GM23338 (cell line): ENCODE results near the gene MAPK9. TPM values are rescaled to one million over a fixed set of nuclear protein-coding genes. Genes with fewer than 3 reads are reported as not detected.
A peak's percentile ranks its signal among the peaks of the same experiment; 100 is the strongest.

ENCODE experiments used
- ATAC-seq: fragments of 200-7000 bp; cut with Tn5 transposase; 3 replicates; pipeline ENCODE4 v1.9.1; 2020
- DNase-seq: peaks from one replicate; pipeline ENCODE4 v3.0.0-alpha.2; 2015; ENCODE audit warnings: low spot score
- H2AFZ ChIP-seq: fragments of 200-600 bp; sonication (generic); 2 replicates; pipeline ENCODE4 v1.8.0; 2016; ENCODE audit warnings: antibody characterized with exemption, mild to moderate bottlenecking, moderate library complexity
- H3F3A ChIP-seq: fragments of 200-600 bp; sonication (generic); replicated peaks from 2 replicates; pipeline ENCODE4 v1.8.0; 2017; ENCODE audit warnings: antibody characterized with exemption, mixed run types, low read depth
- H3K27ac ChIP-seq: fragments of 200-600 bp; sonication (generic); 2 replicates; pipeline ENCODE4 v1.6.1; 2016; ENCODE audit warnings: low read depth
- H3K27me3 ChIP-seq: fragments of 200-600 bp; sonication (generic); 2 replicates; pipeline ENCODE4 v1.8.0; 2016; ENCODE audit warnings: mild to moderate bottlenecking, mixed run types, moderate library complexity; ENCODE audit not compliant: insufficient read depth
- H3K36me3 ChIP-seq: fragments of 200-600 bp; sonication (generic); 2 replicates; pipeline ENCODE4 v1.8.0; 2016; ENCODE audit warnings: mild to moderate bottlenecking; ENCODE audit not compliant: insufficient read depth
- H3K4me1 ChIP-seq: fragments of 200-600 bp; sonication (generic); 2 replicates; pipeline ENCODE4 v1.8.0; 2016; ENCODE audit warnings: mild to moderate bottlenecking, moderate library complexity; ENCODE audit not compliant: insufficient read depth
- H3K4me2 ChIP-seq: fragments of 200-600 bp; sonication (generic); 2 replicates; pipeline ENCODE4 v1.7.1; 2017; ENCODE audit warnings: mixed run types
- H3K4me3 ChIP-seq: fragments of 200-600 bp; sonication (generic); 2 replicates; pipeline ENCODE4 v1.6.1; 2016; ENCODE audit warnings: mixed run types
- H3K79me2 ChIP-seq: fragments of 200-600 bp; sonication (generic); replicated peaks from 2 replicates; pipeline ENCODE4 v1.8.0; 2017; ENCODE audit warnings: mild to moderate bottlenecking; ENCODE audit not compliant: insufficient read depth
- H3K9me2 ChIP-seq: fragments of 200-600 bp; sonication (generic); 2 replicates; pipeline ENCODE4 v1.8.0; 2017; ENCODE audit not compliant: insufficient read depth
- H4K20me1 ChIP-seq: fragments of 200-600 bp; sonication (generic); replicated peaks from 2 replicates; pipeline ENCODE4 v1.8.0; 2017; ENCODE audit warnings: mild to moderate bottlenecking; ENCODE audit not compliant: insufficient read depth
- H3K27ac Mint-ChIP-seq: 2 replicates; pipeline ENCODE4 v1.8.0; 2020; ENCODE audit warnings: inconsistent platforms, mild to moderate bottlenecking, moderate library complexity, mixed read lengths
- H3K27me3 Mint-ChIP-seq: 3 replicates; pipeline ENCODE4 v1.8.0; 2022; ENCODE audit warnings: low read depth, mild to moderate bottlenecking, moderate library complexity, mixed read lengths, inconsistent platforms; ENCODE audit not compliant: insufficient read depth, poor library complexity
- H3K36me3 Mint-ChIP-seq: 3 replicates; pipeline ENCODE4 v1.8.0; 2021; ENCODE audit warnings: low read depth, mild to moderate bottlenecking, inconsistent platforms, moderate library complexity, mixed read lengths
- H3K4me1 Mint-ChIP-seq: 3 replicates; pipeline ENCODE4 v1.8.0; 2020; ENCODE audit warnings: mild to moderate bottlenecking, inconsistent platforms, mixed read lengths
- H3K4me3 Mint-ChIP-seq: 3 replicates; pipeline ENCODE4 v1.8.0; 2021; ENCODE audit warnings: moderate library complexity, mild to moderate bottlenecking, inconsistent platforms, mixed read lengths
- H3K9me3 Mint-ChIP-seq: 3 replicates; pipeline ENCODE4 v1.8.0; 2020; ENCODE audit warnings: moderate library complexity, mild to moderate bottlenecking, inconsistent platforms, mixed read lengths
- EZH2phosphoT487 ChIP-seq: fragments of 200-600 bp; sonication (generic); IDR thresholded peaks from one replicate; pipeline ENCODE4 v1.8.1; 2018; ENCODE audit warnings: antibody characterized with exemption; ENCODE audit not compliant: unreplicated experiment
- JUNB ChIP-seq: IDR thresholded peaks from one replicate; pipeline ENCODE4 v1.6.1; 2016; ENCODE audit warnings: antibody characterized with exemption; ENCODE audit not compliant: unreplicated experiment
- POLR2AphosphoS5 ChIP-seq: IDR thresholded peaks from 2 replicates; pipeline ENCODE4 v1.6.1; 2016; ENCODE audit warnings: antibody characterized with exemption, low read depth
- REST ChIP-seq: IDR thresholded peaks from one replicate; pipeline ENCODE4 v1.6.1; 2018; ENCODE audit warnings: antibody characterized with exemption; ENCODE audit not compliant: unreplicated experiment
- STAT1 ChIP-seq: IDR thresholded peaks from one replicate; pipeline ENCODE4 v1.6.1; 2016; ENCODE audit warnings: antibody characterized with exemption; ENCODE audit not compliant: unreplicated experiment
- ZNF331 ChIP-seq: fragments of 250-450 bp; sonication (Bioruptor Pico); IDR thresholded peaks from 2 replicates; pipeline ENCODE4 v1.5.0; 2020; ENCODE audit warnings: low read depth, mild to moderate bottlenecking, moderate library complexity
- polyA plus RNA-seq: library from polyadenylated mRNA; unstranded; fragments of >200 nt; fragmentation: Nextera tagmentation; extraction: Ambion mirVana; gene quantifications from 2 replicates; pipeline ENCODE4 v1.2.1, GENCODE V29; 2016
- total RNA-seq: library from RNA; depleted of rRNA; stranded (reverse); fragments of >200 nt; shearing (Covaris generic); gene quantifications from 2 replicates; pipeline ENCODE4 v1.2.3, GENCODE V29; 2014

MAPK9 gene
- total and polyA plus RNA-seq, 2 experiments from 2014 or later, result 16.8 to 37.0 TPM

- peaks cover 47% of the 10 kb centered on the region for H3K4me1 Mint-ChIP-seq
- peaks cover 14% of the 10 kb centered on the region for H3K27me3 Mint-ChIP-seq
Measured at GRCh38 chr5:180339583-180340183, 47.8 kb upstream of the MAPK9 start.

GRCh38 chr5:180338001-180338707, 46.3 kb upstream of the MAPK9 start:
- Histone ChIP-seq H3K4me2 (no peak overlapping the region), H3K36me3 (peaks cover 45% of the 10 kb centered on the region), H3K9me2 (no peaks in the 10 kb centered on the region), H3K27ac (peak overlapping the region; percentile 69; the same call in 1 of the 2 replicates), H3K4me1 (peaks cover 28% of the 10 kb centered on the region), H3K79me2 (peaks cover 59% of the 10 kb centered on the region), H3F3A (peaks cover 18% of the 10 kb centered on the region), H3K4me3 (no peak overlapping the region), H4K20me1 (peaks cover 11% of the 10 kb centered on the region), H2AFZ (no peak overlapping the region), H3K27me3 (no peaks in the 10 kb centered on the region)
- Mint-ChIP-seq H3K9me3 (peaks cover 2% of the 10 kb centered on the region; the same call in 2 of the 3 replicates), H3K36me3 (peaks cover 87% of the 10 kb centered on the region), H3K4me3 (no peak overlapping the region), H3K4me1 (peaks cover 34% of the 10 kb centered on the region), H3K27me3 (peaks cover 16% of the 10 kb centered on the region), H3K27ac (peak overlapping the region; percentile 49)
- DNase-seq, result no peak
- no peak for TF ChIP-seq EZH2phosphoT487
- no peak for TF ChIP-seq REST
- TF ChIP-seq JUNB, result no peak
- TF ChIP-seq ZNF331 (CRISPR knock-in tag), result no peak
- no peak for TF ChIP-seq POLR2AphosphoS5
- no peak for ATAC-seq

More at GRCh38 chr5:180339583-180340183, 47.8 kb upstream of the MAPK9 start:
- Histone ChIP-seq H3F3A (peaks cover 22% of the 10 kb centered on the region), H3K9me2 (no peaks in the 10 kb centered on the region), H2AFZ (no peak overlapping the region), H3K79me2 (peaks cover 60% of the 10 kb centered on the region), H3K36me3 (peaks cover 39% of the 10 kb centered on the region), H3K27me3 (no peaks in the 10 kb centered on the region), H3K4me1 (peaks cover 38% of the 10 kb centered on the region), H3K27ac (peak overlapping the region; percentile 69; the same call in 1 of the 2 replicates), H3K4me2 (no peak overlapping the region), H4K20me1 (peaks cover 11% of the 10 kb centered on the region), H3K4me3 (no peak overlapping the region)
- peak overlapping the region; percentile 87 for H3K27ac Mint-ChIP-seq
- ATAC-seq (no peak), DNase-seq (no peak)
- TF ChIP-seq JUNB (no peak), STAT1 (no peak)
- no peaks in the 10 kb centered on the region; the same call in 2 of the 3 replicates for H3K9me3 Mint-ChIP-seq
- no peak overlapping the region for H3K4me3 Mint-ChIP-seq
- peaks cover 72% of the 10 kb centered on the region for H3K36me3 Mint-ChIP-seq
